ENCODE data around the gene PGC. TPM values are rescaled to one million over a fixed set of nuclear protein-coding genes. Genes with fewer than 3 reads are reported as not detected.

PGC gene
- total and polyA plus RNA-seq, 2 of the 8 experiments (the other 6 are each of a cell fraction or from before 2014, with no cell fraction given) = 0.09 TPM; not detected in 1

GRCh38 chr6:41705996-41706835, 41.0 kb downstream of the PGC start:
- Histone ChIP-seq H3K27ac (ENCODE audit: low read depth, low read length) (no peak overlapping the region), H3K4me1 (replicated peaks in 1 of 4; ENCODE audit: control insufficient read depth in 3 of 4, insufficient read depth in 4 of 4, low read length in 3 of 4) (peaks cover 0 to 8% (median 3%) of the 10 kb centered on the region in 4 experiments; a peak in 4 of 7 replicates), H3K9me3 (ENCODE audit: insufficient read depth in 2 of 2, low read depth in 1 of 2, low read length in 1 of 2) (no peaks in the 10 kb centered on the region), H3K23me2 (ENCODE audit: low read depth, low read length) (peaks cover 3% of the 10 kb centered on the region; the same call in 1 of the 2 replicates), H2BK12ac (ENCODE audit: low read depth, low read length) (no peak overlapping the region), H3K79me2 (ENCODE audit: control insufficient read depth in 1 of 2, insufficient read depth in 2 of 2, low read length in 2 of 2) (no peaks in the 10 kb centered on the region), H3K14ac (ENCODE audit: insufficient read length) (no peak overlapping the region), H2AK5ac (ENCODE audit: low read depth, low read length) (no peak overlapping the region), H4K5ac (ENCODE audit: insufficient read length, low read depth, low read length) (no peak overlapping the region), H2BK5ac (ENCODE audit: low read depth, low read length) (no peak overlapping the region), H3K18ac (ENCODE audit: extremely low read depth, low read length) (no peak overlapping the region), H3K23ac (ENCODE audit: insufficient read length) (no peak overlapping the region), H3K56ac (replicated peaks; ENCODE audit: insufficient read length, low read depth, low read length) (no peak overlapping the region), H3K4ac (replicated peaks; ENCODE audit: insufficient read length, low read depth, low read length) (no peak overlapping the region), H4K20me1 (replicated peaks in 1 of 2; ENCODE audit: control insufficient read depth in 1 of 2, insufficient read depth in 2 of 2, low read length in 2 of 2) (peaks cover 0 to 3% of the 10 kb centered on the region in 2 experiments), H3K36me3 (ENCODE audit: control insufficient read depth in 2 of 4, insufficient read depth in 4 of 4, low read length in 3 of 4) (no peaks in the 10 kb centered on the region), H2BK15ac (ENCODE audit: low read length) (no peak overlapping the region), H3K79me1 (ENCODE audit: low read depth, low read length) (0 out of 2 replicates have a peak, but pooled peaks cover 2% of the 10 kb centered on the region), H3K4me2 (ENCODE audit: insufficient read depth in 1 of 2, low read depth in 2 of 2, low read length in 2 of 2) (no peak overlapping the region), H2BK20ac (ENCODE audit: low read length) (no peak overlapping the region), H2BK120ac (replicated peaks; ENCODE audit: low read depth, low read length) (no peak overlapping the region), H3K27me3 (replicated peaks in 1 of 4; ENCODE audit: control insufficient read depth in 3 of 4, extremely low read depth in 1 of 4, insufficient read depth in 3 of 4, low read length in 3 of 4) (no peaks in the 10 kb centered on the region; a peak in 1 of 7 replicates), H3K9ac (replicated peaks in 1 of 4; ENCODE audit: extremely low read depth in 1 of 4, low read depth in 3 of 4, low read length in 3 of 4) (no peak overlapping the region), H4K91ac (replicated peaks; ENCODE audit: insufficient read length, low read length) (no peak overlapping the region), H3K4me3 (ENCODE audit: extremely low read depth in 1 of 4, insufficient read depth in 2 of 4, low read depth in 3 of 4, low read length in 4 of 4) (no peak overlapping the region), H4K8ac (ENCODE audit: extremely low read depth, insufficient read depth, low read length) (no peak overlapping the region; the same call in 1 of the 2 replicates), H2AFZ (ENCODE audit: low read length) (0 out of 2 replicates have a peak overlapping the region, but pooled peaks have one; percentile 42)
- CTCF ChIA-PET (ENCODE audit: partially characterized antibody) = interaction anchor here (0.5 to 12.5 kb wide), 35 partner anchors 7 to 428 kb away, joined by 3 to 181 read pairs (median 4); partner anchors contain the start of genes PRICKLE4, TFEB and TOMM6
- FAIRE-seq = no peak
- POLR2A ChIA-PET (ENCODE audit: partially characterized antibody) = interaction anchor here (0.9 to 3.0 kb wide), 2 partner anchors 11 to 84 kb away, joined by 3 to 9 read pairs; no protein-coding TSS in a partner anchor
- DNase-seq (ENCODE audit: low read depth in 1 of 2, low spot score in 2 of 2) = peak; percentile 56 to 92
- WGBS, 2 experiments (ENCODE audit: extremely low coverage in 1 of 2, insufficient coverage in 1 of 2, insufficient read length in 1 of 2, insufficient replicate concordance in 2 of 2, low coverage in 1 of 2, low lambda C conversion rate in 2 of 2, missing lambda C conversion rate in 1 of 2) = 68% methylated on average over 4 of the region's 15 CpGs; no CpG with 5 or more reads in 1 of the 2 experiments
- TF ChIP-seq CREB1 (IDR thresholded peaks at IDR 0.05) (peak; percentile 63; the same call in 1 of the 2 replicates), E2F6 (IDR thresholded peaks at IDR 0.05) (no peak), RAD21 (IDR thresholded peaks at IDR 0.05 in 1 of 2, conservative IDR thresholded peaks at IDR 0.05 in 1 of 2; ENCODE audit: low read depth in 2 of 2, low read length in 2 of 2) (peak; percentile 68 to 81), NRF1 (IDR thresholded peaks at IDR 0.05; ENCODE audit: low read depth, low read length) (no peak), TBP (IDR thresholded peaks at IDR 0.05; ENCODE audit: low read depth, low read length) (peak; percentile 26; the same call in 1 of the 2 replicates), CTCF (IDR thresholded peaks at IDR 0.05; ENCODE audit: control extremely low read depth in 1 of 3, insufficient read depth in 1 of 3, low read depth in 1 of 3, low read length in 3 of 3) (peak in 2 of 3 experiments; percentile 92 to 97; a peak in 3 of 4 replicates), TEAD4 (IDR thresholded peaks at IDR 0.05; ENCODE audit: low read depth, low read length) (peak; percentile 75)

Data from H1 (cell line).